GF-D8 (cell line): ENCODE measurements around the gene AGXT.

Source experiments
- DNase-seq: peaks from one replicate; lab custom pipeline; 2025; lab: John Stamatoyannopoulos, UW

The AGXT gene

GRCh38 chr2:240927390-240927781, 58.8 kb downstream of the AGXT start:
- DNase-seq, result no peak

GRCh38 chr2:240928476-240929363, 60.1 kb downstream of the AGXT start:
- no peak for DNase-seq

GRCh38 chr2:240929364-240930095, 60.9 kb downstream of the AGXT start:
- no peak for DNase-seq
